ENCODE results near the gene XYLB. TPM values are rescaled to one million over a fixed set of nuclear protein-coding genes. Genes with fewer than 3 reads are reported as not detected.
"Not testable (repeated sequence)": the region's sequence is repeated elsewhere in the genome, so short reads cannot be mapped to it uniquely, and the experiment has no call there.

The XYLB gene
- total RNA-seq, 2 experiments from 2014 or later, result 5.3 to 7.2 TPM

DNA sequence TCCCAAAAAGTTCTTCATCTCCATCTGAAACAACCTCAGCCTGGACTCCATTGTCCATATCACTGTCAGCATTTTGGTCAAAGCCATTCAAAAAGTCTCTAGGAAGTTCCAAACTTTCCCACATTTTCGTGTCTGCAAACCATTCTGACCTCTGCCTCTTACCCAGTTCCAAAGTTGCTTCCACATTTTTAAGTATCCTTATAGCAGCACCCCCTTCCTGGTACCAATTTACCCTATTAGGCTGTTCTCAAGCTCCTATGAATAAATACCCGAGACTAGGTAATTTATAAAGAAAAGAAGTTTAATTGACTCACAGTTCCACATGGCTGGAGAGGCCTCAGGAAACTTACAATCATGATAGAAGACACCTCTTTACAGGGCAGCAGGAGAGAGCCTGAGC, 87.1 kb downstream of the XYLB start:
- H2AFZ ChIP-seq (ENCODE audit: low read length); H3K4me3 ChIP-seq (ENCODE audit: low read depth, low read length, poor library complexity, severe bottlenecking); H3K79me2 ChIP-seq (ENCODE audit: insufficient read depth, low read depth, low read length); CTCF ChIA-PET (ENCODE audit: unreplicated experiment); DNase-seq (ENCODE audit: low spot score); intact Hi-C loops (cut with micrococcal nuclease; ENCODE audit: unreplicated experiment); H3K4me1 ChIP-seq (ENCODE audit: insufficient read depth, low read length, poor library complexity, severe bottlenecking); H3K4me2 ChIP-seq (ENCODE audit: low read length); H4K20me1 ChIP-seq (ENCODE audit: insufficient read depth, low read length); H3K9me2 ChIP-seq (ENCODE audit: insufficient read depth, low read length); H3K27ac ChIP-seq (ENCODE audit: low read depth, low read length, poor library complexity, severe bottlenecking); H3K36me3 ChIP-seq (ENCODE audit: insufficient read depth, low read length); BruUV-seq (replicated peaks); POLR2A ChIA-PET: not testable (repeated sequence)
- peaks cover 22% of the 10 kb centered on the region for H3K9me3 ChIP-seq (ENCODE audit: low read length)

DNA sequence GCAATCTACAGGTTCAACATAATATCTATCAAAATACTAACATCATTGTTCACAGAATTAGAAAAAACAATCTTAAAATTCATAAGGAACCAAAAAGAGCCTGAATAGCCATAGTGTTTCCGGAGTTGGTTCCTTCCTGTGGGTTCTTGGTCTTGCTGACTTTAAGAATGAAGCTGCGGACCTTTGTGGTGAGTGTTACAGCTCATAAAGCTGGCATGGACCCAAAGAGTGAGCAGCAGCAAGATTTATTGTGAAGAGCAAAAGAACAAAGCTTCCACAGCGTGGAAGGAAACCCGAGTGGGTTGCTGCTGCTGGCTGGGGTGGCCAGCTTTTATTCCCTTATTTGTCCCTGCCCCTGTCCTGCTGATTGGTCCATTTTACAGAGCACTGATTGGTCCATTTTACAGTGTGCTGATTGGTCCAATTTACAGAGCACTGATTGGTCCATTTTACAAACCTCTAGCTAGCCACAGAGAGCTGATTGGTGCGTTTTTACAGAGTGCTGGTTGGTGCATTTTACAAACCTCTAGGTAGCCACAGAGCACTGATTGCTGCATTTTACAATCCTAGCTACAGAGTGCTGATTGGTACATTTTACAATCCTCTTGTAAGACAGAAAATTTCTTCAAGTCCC, 92.0 kb downstream of the XYLB start:
- H2AFZ ChIP-seq (ENCODE audit: low read length); BruUV-seq (replicated peaks); CTCF ChIA-PET (ENCODE audit: unreplicated experiment): not testable (repeated sequence)

DNA sequence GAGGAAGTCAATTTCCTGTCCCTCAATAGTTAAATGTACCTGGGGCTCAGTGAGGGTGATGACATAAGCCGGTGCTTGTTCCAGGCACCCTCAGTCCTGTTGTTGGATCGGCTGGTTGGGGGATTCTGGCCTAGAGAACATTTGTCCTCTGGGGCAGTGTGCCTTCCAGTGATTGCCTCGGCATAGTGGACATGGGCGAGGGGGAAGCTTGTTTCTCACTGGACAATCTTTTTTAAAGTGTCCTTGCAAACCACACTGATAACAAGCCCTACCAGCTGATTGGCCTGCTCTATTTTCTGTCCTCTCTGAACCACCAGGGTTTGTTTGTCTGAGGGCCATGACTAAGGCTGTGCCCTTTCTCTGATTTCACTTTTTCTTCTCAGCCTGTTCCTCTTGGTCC, 96.6 kb downstream of the XYLB start:
- H3K4me3 ChIP-seq (ENCODE audit: low read depth, low read length, poor library complexity, severe bottlenecking); BruUV-seq (replicated peaks); DNase-seq (ENCODE audit: low spot score); H3K27ac ChIP-seq (ENCODE audit: low read depth, low read length, poor library complexity, severe bottlenecking); intact Hi-C loops (cut with micrococcal nuclease; ENCODE audit: unreplicated experiment); CTCF ChIA-PET (ENCODE audit: unreplicated experiment); H2AFZ ChIP-seq (ENCODE audit: low read length); H3K4me2 ChIP-seq (ENCODE audit: low read length); H3K4me1 ChIP-seq (ENCODE audit: insufficient read depth, low read length, poor library complexity, severe bottlenecking); H3K36me3 ChIP-seq (ENCODE audit: insufficient read depth, low read length); H3K79me2 ChIP-seq (ENCODE audit: insufficient read depth, low read depth, low read length); H4K20me1 ChIP-seq (ENCODE audit: insufficient read depth, low read length); H3K9me2 ChIP-seq (ENCODE audit: insufficient read depth, low read length): not testable (repeated sequence)
- POLR2A ChIA-PET, result interaction anchor here (0.6 kb wide), 1 partner anchor 1325 kb away, joined by 3 read pairs; no protein-coding TSS in a partner anchor
- H3K9me3 ChIP-seq (ENCODE audit: low read length), result peaks cover 11% of the 10 kb centered on the region; the same call in 1 of the 2 replicates

More for the DNA sequence above, 92.0 kb downstream of the XYLB start:
- H4K20me1 ChIP-seq (ENCODE audit: insufficient read depth, low read length); intact Hi-C loops (cut with micrococcal nuclease; ENCODE audit: unreplicated experiment); H3K27ac ChIP-seq (ENCODE audit: low read depth, low read length, poor library complexity, severe bottlenecking); DNase-seq (ENCODE audit: low spot score); H3K79me2 ChIP-seq (ENCODE audit: insufficient read depth, low read depth, low read length); H3K4me1 ChIP-seq (ENCODE audit: insufficient read depth, low read length, poor library complexity, severe bottlenecking); H3K4me3 ChIP-seq (ENCODE audit: low read depth, low read length, poor library complexity, severe bottlenecking); H3K4me2 ChIP-seq (ENCODE audit: low read length); H3K9me2 ChIP-seq (ENCODE audit: insufficient read depth, low read length); POLR2A ChIA-PET; H3K36me3 ChIP-seq (ENCODE audit: insufficient read depth, low read length): not testable (repeated sequence)
- H3K9me3 ChIP-seq (ENCODE audit: low read length), result peaks cover 13% of the 10 kb centered on the region

DNA sequence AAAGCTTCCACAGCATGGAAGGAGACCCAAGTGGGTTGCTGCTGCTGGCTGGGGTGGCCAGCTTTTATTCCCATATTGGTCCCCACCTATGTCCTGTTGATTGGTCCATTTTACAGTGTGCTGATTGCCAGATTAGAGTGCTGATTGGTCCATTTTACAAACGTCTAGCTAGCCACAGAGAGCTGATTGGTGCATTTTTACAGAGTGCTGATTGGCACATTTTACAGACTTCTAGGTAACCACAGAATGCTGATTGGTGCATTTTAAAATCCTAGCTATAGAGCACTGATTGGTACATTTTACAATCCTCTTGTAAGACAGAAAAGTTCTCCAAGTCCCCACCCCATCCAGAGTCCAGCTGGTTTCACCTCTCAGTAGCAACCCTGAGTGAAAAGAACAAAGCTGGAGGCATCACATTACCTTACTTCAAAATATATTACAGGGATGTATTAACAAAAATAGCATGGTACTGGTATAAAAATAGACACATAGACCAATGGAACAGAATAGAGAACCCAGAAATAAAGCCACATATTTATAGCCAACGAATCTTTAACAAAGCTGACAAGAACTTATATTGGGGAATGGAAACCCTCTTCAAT, 99.6 kb downstream of the XYLB start:
- CTCF ChIA-PET (ENCODE audit: unreplicated experiment), result no interaction called here
- H2AFZ ChIP-seq (ENCODE audit: low read length), result no peak overlapping the region
- H3K9me3 ChIP-seq (ENCODE audit: low read length), result no peaks in the 10 kb centered on the region
- H3K27ac ChIP-seq (ENCODE audit: low read depth, low read length, poor library complexity, severe bottlenecking), result no peak overlapping the region
- no peak for DNase-seq (ENCODE audit: low spot score)
- no peaks in the 10 kb centered on the region for H3K9me2 ChIP-seq (ENCODE audit: insufficient read depth, low read length)
- no peaks in the 10 kb centered on the region for H4K20me1 ChIP-seq (ENCODE audit: insufficient read depth, low read length)
- no peaks in the 10 kb centered on the region for H3K36me3 ChIP-seq (ENCODE audit: insufficient read depth, low read length)
- H3K79me2 ChIP-seq (ENCODE audit: insufficient read depth, low read depth, low read length), result no peaks in the 10 kb centered on the region
- no TSS peak for BruUV-seq (replicated peaks)
- intact Hi-C loops (cut with micrococcal nuclease; ENCODE audit: unreplicated experiment), result no loop called here
- no peaks in the 10 kb centered on the region for H3K4me1 ChIP-seq (ENCODE audit: insufficient read depth, low read length, poor library complexity, severe bottlenecking)
- no peak for TF ChIP-seq EZH2phosphoT487 (IDR thresholded peaks at IDR 0.05; ENCODE audit: borderline replicate concordance, low read depth, low read length)
- TF ChIP-seq, protein P1, sequence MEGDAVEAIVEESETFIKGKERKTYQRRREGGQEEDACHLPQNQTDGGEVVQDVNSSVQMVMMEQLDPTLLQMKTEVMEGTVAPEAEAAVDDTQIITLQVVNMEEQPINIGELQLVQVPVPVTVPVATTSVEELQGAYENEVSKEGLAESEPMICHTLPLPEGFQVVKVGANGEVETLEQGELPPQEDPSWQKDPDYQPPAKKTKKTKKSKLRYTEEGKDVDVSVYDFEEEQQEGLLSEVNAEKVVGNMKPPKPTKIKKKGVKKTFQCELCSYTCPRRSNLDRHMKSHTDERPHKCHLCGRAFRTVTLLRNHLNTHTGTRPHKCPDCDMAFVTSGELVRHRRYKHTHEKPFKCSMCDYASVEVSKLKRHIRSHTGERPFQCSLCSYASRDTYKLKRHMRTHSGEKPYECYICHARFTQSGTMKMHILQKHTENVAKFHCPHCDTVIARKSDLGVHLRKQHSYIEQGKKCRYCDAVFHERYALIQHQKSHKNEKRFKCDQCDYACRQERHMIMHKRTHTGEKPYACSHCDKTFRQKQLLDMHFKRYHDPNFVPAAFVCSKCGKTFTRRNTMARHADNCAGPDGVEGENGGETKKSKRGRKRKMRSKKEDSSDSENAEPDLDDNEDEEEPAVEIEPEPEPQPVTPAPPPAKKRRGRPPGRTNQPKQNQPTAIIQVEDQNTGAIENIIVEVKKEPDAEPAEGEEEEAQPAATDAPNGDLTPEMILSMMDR (conservative IDR thresholded peaks at IDR 0.05; ENCODE audit: low read length), result no peak
- H3K4me2 ChIP-seq (ENCODE audit: low read length), result no peak overlapping the region
- POLR2A ChIA-PET, result no interaction called here
- no peak overlapping the region for H3K4me3 ChIP-seq (ENCODE audit: low read depth, low read length, poor library complexity, severe bottlenecking)

Data from OCI-LY7 (cell line).